ENCODE measurements around the gene LAG3.

LAG3 gene

DNA sequence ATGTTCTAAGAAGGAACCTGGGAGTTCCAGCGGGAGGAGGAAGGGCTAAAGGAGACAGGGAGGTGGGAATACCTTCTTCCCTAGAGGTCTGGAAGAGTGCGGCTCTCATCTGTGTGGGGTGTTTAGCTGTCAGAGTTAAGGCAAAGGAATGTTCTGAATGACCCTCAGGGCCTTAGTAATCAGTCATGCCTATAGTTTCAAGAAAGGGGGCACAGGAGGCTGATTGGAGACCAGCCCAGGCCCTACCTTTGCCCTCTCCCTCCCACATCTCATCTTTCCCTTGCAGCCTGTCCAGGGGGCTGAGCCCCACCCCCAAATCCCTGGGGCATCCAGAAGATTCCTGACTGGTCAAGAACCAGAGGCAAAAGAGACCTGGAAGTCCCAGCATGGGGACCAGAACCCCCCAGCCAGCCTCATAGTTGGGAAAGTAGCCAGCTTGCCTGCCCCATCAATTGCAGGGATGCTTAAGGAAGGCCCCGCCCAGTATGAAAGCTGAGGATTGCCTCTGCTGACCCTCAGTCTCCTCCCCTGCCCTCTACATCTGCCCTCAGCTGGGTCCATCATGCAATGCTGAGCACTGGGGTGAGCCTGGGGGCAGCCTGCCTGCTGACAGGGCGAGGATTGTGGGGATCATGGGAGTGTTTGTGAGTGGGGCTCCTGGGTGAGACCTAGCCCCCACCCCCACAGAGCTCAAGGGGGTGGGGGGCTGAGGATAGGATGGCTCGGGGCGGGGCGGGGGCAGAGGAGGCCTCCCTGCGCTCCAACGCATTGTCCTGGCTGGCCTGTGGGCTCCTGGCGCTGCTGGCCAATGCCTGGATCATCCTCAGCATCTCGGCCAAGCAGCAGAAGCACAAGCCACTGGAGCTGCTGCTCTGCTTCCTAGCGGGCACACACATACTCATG is 51.1 kb downstream of the LAG3 start:
- no peak for DNase-seq (ENCODE audit: low read depth, low spot score)

DNA sequence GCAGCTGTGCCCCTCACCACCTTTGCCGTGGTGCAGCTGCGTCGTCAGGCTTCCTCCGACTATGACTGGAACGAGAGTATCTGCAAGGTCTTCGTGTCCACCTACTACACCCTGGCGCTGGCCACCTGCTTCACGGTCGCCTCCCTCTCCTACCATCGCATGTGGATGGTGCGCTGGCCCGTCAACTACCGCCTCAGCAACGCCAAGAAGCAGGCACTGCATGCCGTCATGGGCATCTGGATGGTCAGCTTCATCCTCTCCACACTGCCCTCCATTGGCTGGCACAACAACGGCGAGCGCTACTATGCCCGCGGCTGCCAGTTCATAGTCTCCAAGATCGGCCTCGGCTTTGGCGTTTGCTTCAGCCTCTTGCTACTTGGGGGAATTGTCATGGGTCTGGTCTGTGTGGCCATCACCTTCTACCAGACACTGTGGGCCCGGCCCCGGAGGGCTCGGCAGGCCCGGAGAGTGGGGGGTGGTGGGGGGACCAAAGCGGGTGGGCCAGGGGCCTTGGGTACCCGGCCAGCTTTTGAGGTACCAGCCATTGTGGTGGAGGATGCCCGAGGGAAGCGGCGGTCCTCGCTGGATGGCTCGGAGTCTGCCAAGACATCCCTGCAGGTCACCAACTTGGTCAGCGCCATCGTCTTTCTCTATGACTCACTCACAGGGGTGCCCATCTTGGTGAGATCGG is 51.9 kb downstream of the LAG3 start:
- DNase-seq (ENCODE audit: low read depth, low spot score) = no peak

DNA sequence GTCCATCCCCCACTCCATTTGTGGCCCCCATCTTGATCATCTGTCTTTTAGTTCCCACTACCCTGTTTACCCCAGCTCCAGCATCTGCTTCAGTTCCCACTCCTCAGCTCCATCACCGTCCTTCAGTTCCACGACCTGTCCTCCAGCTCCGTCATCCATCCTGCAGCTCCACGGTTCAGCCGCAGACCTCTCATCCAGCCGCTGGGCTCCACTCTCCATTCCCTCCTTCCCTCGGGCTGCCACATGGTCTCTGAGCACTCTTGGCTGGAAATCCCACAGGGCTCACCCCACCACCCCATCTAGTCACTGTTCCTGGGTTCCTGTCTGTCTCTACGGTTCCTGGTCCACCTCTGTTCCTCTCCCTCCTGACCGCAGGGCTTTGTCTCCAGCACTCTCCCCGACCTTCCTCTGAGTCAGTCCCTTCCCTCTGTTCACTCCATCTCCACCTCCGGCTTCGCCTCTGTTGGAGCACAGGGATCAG is 52.6 kb downstream of the LAG3 start:
- DNase-seq (ENCODE audit: low read depth, low spot score) = no peak

DNA sequence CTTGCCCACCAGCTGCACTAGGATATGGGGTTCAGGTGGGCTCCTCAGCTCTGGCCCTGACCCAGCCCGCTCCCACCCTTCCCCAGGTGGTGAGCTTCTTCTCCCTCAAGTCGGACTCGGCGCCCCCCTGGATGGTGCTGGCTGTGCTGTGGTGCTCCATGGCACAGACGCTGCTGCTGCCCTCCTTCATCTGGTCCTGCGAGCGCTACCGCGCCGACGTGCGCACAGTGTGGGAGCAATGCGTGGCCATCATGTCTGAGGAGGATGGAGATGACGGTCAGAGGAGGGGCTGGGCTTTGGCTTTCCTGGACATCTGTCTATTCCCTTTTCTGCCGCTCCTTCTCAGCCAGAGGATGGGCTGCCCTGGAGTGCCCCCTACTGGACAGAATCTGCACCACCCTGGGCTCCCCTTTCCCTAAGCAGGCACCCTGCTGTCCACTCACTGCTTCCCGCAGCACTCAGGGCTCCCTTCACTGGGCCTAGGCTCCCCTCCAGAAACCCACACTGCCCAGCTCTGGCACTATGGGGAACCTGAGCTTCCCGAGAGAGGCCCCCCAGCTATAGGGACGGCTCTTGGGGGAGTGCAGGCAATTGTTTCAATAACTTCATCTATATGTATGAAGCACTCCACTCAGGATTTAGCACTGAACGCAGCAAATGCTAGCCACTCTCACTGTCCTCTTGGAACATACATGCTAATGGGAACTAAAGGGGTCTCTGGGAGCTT is 53.2 kb downstream of the LAG3 start:
- DNase-seq (ENCODE audit: low read depth, low spot score) = peak; percentile 58

DNA sequence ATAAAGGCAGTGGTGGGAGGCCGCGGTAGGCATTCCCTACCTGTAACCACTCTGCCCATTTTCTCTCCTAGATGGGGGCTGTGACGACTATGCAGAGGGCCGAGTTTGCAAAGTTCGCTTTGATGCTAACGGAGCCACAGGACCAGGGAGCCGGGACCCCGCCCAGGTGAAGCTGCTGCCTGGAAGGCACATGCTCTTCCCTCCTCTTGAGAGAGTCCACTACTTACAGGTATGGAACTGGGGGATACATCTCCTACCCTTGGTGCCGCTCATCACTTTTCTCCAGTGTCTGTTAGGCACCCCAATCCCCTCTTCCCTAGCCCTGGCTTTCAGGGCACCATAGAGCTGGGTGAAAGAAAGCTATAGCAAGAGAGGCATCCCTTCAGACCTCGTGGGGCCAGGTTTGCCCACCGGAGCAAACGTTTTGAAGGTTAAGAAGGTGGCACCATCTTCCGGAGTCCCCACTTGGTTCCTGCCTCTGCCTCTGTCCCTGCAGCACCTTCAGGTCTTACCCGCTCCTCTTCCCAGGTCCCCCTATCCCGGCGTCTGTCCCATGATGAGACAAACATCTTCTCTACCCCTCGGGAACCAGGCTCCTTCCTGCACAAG is 53.9 kb downstream of the LAG3 start:
- DNase-seq (ENCODE audit: low read depth, low spot score) = no peak

DNA sequence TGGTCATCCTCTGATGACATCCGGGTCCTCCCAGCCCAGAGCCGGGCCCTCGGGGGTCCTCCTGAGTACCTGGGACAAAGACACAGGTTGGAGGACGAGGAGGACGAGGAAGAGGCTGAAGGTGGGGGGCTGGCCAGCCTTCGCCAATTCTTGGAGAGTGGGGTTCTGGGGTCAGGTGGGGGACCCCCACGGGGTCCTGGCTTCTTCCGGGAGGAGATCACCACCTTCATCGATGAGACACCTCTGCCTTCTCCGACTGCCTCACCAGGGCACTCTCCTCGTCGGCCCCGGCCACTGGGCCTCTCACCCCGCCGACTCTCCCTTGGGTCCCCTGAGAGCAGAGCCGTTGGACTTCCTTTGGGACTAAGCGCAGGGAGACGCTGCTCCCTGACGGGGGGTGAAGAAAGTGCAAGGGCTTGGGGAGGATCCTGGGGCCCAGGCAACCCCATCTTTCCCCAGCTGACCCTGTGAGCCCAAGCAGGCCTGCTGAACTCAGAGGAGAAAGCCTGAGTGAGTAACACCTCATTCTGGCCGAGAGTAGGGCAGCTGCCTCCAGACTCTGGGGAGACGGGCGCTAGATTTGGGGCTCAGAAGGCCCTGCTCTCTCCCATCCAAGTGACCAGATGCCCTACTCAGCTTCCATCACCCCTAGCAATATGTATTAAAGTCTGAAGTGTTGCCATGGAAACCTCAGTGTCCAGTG is 54.6 kb downstream of the LAG3 start:
- DNase-seq (ENCODE audit: low read depth, low spot score) = no peak

DNA sequence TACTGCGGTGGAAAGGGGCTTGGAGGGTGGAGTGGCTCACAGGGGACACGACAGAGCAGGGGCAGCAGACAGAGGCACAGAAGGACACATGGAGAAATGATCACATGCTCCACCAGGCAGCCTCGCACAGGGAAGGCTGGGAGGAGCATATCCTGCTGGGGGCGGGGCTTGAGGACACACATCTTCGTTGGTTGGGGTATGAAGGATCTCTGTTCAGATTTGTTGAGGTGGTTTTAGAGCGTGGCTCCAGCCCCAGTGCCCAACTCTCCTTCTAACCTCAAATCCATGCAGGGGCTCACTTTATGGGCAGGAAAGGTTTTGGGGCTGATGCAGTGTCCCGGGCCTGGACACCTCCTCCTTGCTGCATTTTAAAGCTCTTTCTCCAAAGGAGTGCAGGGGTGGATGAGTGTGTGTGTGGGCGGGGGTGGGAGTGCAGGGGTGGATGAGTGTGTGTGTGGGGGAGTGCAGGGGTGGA is 55.2 kb downstream of the LAG3 start:
- DNase-seq (ENCODE audit: low read depth, low spot score) = no peak

All from smooth muscle cell of the brain vasculature (primary cell).